Caco-2 (cell line): ENCODE data around the gene ACAA1. TPM values are rescaled to one million over a fixed set of nuclear protein-coding genes. Genes with fewer than 3 reads are reported as not detected.

Experiments used
- BruUV-seq: library from RNA; stranded (reverse); fragments of 400-500 nt; replicated peaks from 2 replicates; lab custom pipeline; 2021; lab: Mats Ljungman, UMichigan
- CTCF ChIA-PET: fragments of 300-600 bp; sonication (Branson Sonifier 250); formaldehyde crosslinking; loops from one replicate; lab custom pipeline; 2022; ENCODE audit warnings: antibody characterized with exemption; lab: Charles Lee
- POLR2A ChIA-PET: fragments of 300-600 bp; sonication (Branson Sonifier 250); formaldehyde crosslinking; loops from one replicate; lab custom pipeline; 2022; ENCODE audit warnings: antibody characterized with exemption; lab: Charles Lee
- DNase-seq, 2 experiments: peaks; one replicate each; pipeline versions ENCODE4 v3.0.0 to v3.0.0-alpha.2; 2020 to 2022
- H3K27me3 ChIP-seq: replicated peaks from 2 replicates; pipeline ENCODE4 v1.6.0; 2011; ENCODE audit warnings: low read length; ENCODE audit not compliant: control insufficient read depth, insufficient read depth
- H3K36me3 ChIP-seq: 2 replicates; pipeline ENCODE4 v1.5.1; 2011; ENCODE audit warnings: low read length; ENCODE audit not compliant: control insufficient read depth, insufficient read depth
- H3K4me1 ChIP-seq: fragments of 250-450 bp; sonication (Bioruptor Pico); 2 replicates; pipeline ENCODE4 v1.5.1; 2020; ENCODE audit warnings: mild to moderate bottlenecking
- H3K4me3 ChIP-seq: 2 replicates; pipeline ENCODE4 v1.5.1; 2011; ENCODE audit warnings: low read depth, mild to moderate bottlenecking, control low read depth, low read length
- H3K9me3 ChIP-seq: fragments of 250-450 bp; sonication (Bioruptor Pico); 2 replicates; pipeline ENCODE4 v1.5.1; 2020; ENCODE audit warnings: mild to moderate bottlenecking, moderate library complexity
- H3K27ac Mint-ChIP-seq: one replicate; pipeline ENCODE4 v1.8.0; 2022; ENCODE audit warnings: mixed read lengths; ENCODE audit not compliant: unreplicated experiment
- H3K27me3 Mint-ChIP-seq: one replicate; pipeline ENCODE4 v1.8.0; 2022; ENCODE audit warnings: mixed read lengths; ENCODE audit not compliant: insufficient read depth, unreplicated experiment
- H3K36me3 Mint-ChIP-seq: one replicate; pipeline ENCODE4 v1.8.0; 2022; ENCODE audit warnings: mild to moderate bottlenecking, mixed read lengths; ENCODE audit not compliant: insufficient read depth, unreplicated experiment
- H3K4me1 Mint-ChIP-seq: one replicate; pipeline ENCODE4 v1.8.0; 2022; ENCODE audit warnings: low read depth, mixed read lengths; ENCODE audit not compliant: unreplicated experiment
- H3K4me3 Mint-ChIP-seq: one replicate; pipeline ENCODE4 v1.8.0; 2022; ENCODE audit warnings: mild to moderate bottlenecking, moderate library complexity, mixed read lengths; ENCODE audit not compliant: unreplicated experiment
- H3K9me3 Mint-ChIP-seq: one replicate; pipeline ENCODE4 v1.8.0; 2022; ENCODE audit warnings: mixed read lengths; ENCODE audit not compliant: unreplicated experiment
- CTCF ChIP-seq, 2 experiments: fragments of 200-600 bp in 1 of 2; IDR thresholded peaks; 1 replicate in 1 of 2; 2 replicates in 1 of 2; pipeline versions ENCODE4 v1.5.1 to v1.8.0; 2011 to 2022; ENCODE audit warnings: antibody characterized with exemption in 1 of 2, control low read depth in 1 of 2, inconsistent platforms in 1 of 2, low read depth in 1 of 2, low read length in 1 of 2, mild to moderate bottlenecking in 1 of 2, moderate library complexity in 1 of 2; ENCODE audit not compliant: insufficient read depth in 1 of 2, severe bottlenecking in 1 of 2, unreplicated experiment in 1 of 2
- intact Hi-C: fragments of 100-400 bp; cut with micrococcal nuclease; formaldehyde crosslinking; loops from one replicate; pipeline ENCODE4 v1.10.0; 2022; ENCODE audit not compliant: unreplicated experiment
- total RNA-seq: library from RNA; stranded (reverse); gene quantifications from 2 replicates; pipeline ENCODE4 v1.2.3, GENCODE V29; 2022

The ACAA1 gene
- total RNA-seq, 1 experiment from 2014 or later = 139 TPM

- POLR2A ChIA-PET = interaction anchor here (1.5 to 2.1 kb wide), 2 partner anchors 14 to 32 kb away, joined by 5 to 24 read pairs; partner anchors contain the start of gene OXSR1
- Mint-ChIP-seq H3K4me1 (peaks cover 24% of the 10 kb centered on the region), H3K36me3 (peaks cover 76% of the 10 kb centered on the region), H3K4me3 (peak overlapping the region; percentile 95), H3K27ac (peak overlapping the region; percentile 82), H3K27me3 (no peaks in the 10 kb centered on the region), H3K9me3 (no peaks in the 10 kb centered on the region)
- H3K4me3 ChIP-seq = no peak overlapping the region
- CTCF ChIA-PET = interaction anchor here (0.8 to 1.2 kb wide), 4 partner anchors 16 to 213 kb away, joined by 3 to 8 read pairs (median 3); partner anchors contain the start of genes OXSR1 and XYLB
- no peaks in the 10 kb centered on the region for H3K27me3 ChIP-seq
- H3K4me1 ChIP-seq = peaks cover 64% of the 10 kb centered on the region
- no TSS peak for BruUV-seq
- no peaks in the 10 kb centered on the region for H3K9me3 ChIP-seq
- intact Hi-C loops = loop anchor here (1.0 to 10.0 kb wide), 3 partner anchors 9 to 321 kb away; partner anchors contain the start of genes ACVR2B and OXSR1
- TF ChIP-seq CTCF (IDR thresholded peaks at IDR 0.05; ENCODE audit: insufficient read depth in 1 of 2, low read depth in 1 of 2, low read length in 1 of 2, severe bottlenecking in 1 of 2, unreplicated experiment in 1 of 2) = no peak
- peak; percentile 80 to 87 for DNase-seq
- H3K36me3 ChIP-seq = peaks cover 21% of the 10 kb centered on the region
Measured at GRCh38 chr3:38133557-38134405, 3.1 kb downstream of the ACAA1 start.

- peak overlapping the region; percentile 95 for H3K4me3 Mint-ChIP-seq
- intact Hi-C loops = loop anchor here (1.0 to 10.0 kb wide), 3 partner anchors 9 to 322 kb away; partner anchors contain the start of genes ACVR2B and OXSR1
Measured at GRCh38 chr3:38133209-38133556, 3.7 kb downstream of the ACAA1 start.

More at GRCh38 chr3:38133209-38133556, 3.7 kb downstream of the ACAA1 start:
- Mint-ChIP-seq H3K36me3 (peaks cover 80% of the 10 kb centered on the region), H3K9me3 (no peaks in the 10 kb centered on the region), H3K27ac (peak overlapping the region; percentile 82), H3K27me3 (no peaks in the 10 kb centered on the region), H3K4me1 (peaks cover 24% of the 10 kb centered on the region)
- no peak for DNase-seq
- H3K27me3 ChIP-seq = no peaks in the 10 kb centered on the region
- peaks cover 66% of the 10 kb centered on the region for H3K4me1 ChIP-seq
- TF ChIP-seq CTCF (IDR thresholded peaks at IDR 0.05; ENCODE audit: insufficient read depth in 1 of 2, low read depth in 1 of 2, low read length in 1 of 2, severe bottlenecking in 1 of 2, unreplicated experiment in 1 of 2) = no peak
- TSS peak; percentile 39 for BruUV-seq
- H3K9me3 ChIP-seq = no peaks in the 10 kb centered on the region
- POLR2A ChIA-PET = interaction anchor here (1.5 to 2.1 kb wide), 2 partner anchors 13 to 32 kb away, joined by 5 to 24 read pairs; partner anchors contain the start of gene OXSR1
- CTCF ChIA-PET = interaction anchor here (0.8 to 1.2 kb wide), 4 partner anchors 15 to 214 kb away, joined by 3 to 8 read pairs (median 3); partner anchors contain the start of genes OXSR1 and XYLB
- H3K4me3 ChIP-seq = 0 out of 2 replicates have a peak overlapping the region, but pooled peaks have one; percentile 6
- peaks cover 21% of the 10 kb centered on the region for H3K36me3 ChIP-seq
